ENCODE data around the gene UCK2.

Gene UCK2

DNA sequence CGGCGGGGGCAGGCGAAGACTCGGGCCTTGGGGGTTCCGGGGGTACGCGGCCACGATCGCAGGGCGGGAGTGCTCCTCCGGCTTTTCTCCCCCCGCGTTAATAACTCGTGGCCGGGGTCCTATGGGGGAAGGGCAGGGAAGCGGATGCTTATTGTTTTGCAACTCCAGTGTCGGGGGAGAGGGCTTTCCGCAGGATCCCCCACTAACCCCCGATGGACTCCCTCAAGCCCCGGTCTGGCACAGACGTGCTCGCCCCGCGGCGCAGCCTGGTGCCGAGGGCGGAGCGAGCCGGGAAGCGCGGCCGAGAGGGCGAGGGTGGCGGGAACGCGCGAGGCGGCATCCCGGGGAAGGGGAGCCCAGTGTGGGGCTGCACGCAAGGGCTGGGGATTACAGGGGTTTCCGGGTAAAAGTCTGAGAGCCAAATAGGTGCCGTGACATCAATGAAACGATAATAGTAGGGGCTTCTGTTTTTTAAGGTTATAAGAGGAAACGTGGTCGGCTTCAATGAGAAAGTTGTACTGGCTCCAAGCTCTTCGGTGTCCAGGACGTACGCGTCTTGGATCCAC, 772 bp downstream of the UCK2 start:
- Mint-ChIP-seq H3K4me3 (peak overlapping the region; percentile 97), H3K36me3 (no peaks in the 10 kb centered on the region), H3K27ac (peak overlapping the region; percentile 90)

DNA sequence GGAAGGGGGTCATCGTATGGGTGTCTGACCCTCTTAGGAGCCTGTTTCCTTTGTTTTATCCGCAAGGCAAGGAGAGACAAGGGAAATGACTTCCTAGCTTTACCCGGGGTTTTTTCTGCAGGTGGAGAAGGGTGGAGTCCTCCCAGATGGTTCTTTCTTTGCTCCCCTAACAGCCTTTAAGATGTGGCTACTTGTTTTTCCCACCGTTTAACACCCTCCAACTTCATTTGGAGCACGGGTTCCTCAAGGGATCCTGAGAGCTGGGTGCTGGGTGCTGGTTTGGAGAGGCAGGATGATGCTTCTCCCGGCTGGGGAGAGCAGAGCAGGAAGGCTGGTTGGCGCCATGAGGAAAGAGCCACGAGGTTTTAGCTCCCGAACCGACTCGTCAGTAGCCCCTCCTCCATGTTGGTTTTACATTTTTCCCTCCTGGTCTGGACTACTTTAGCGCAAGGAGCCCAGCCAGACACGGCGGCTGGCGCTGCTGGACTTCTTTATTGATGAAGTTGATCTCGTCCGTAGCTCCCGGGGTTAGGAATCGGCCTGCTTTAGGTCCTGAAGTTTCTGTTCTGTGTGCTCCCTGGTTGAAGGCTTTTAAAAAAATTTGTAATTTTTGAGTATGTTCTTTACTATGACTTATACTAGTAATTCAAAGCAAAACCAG, 1.4 kb downstream of the UCK2 start:
- Mint-ChIP-seq H3K27me3 (no peaks in the 10 kb centered on the region), H3K4me1 (ENCODE audit: low read depth) (peaks cover 20% of the 10 kb centered on the region), H3K27ac (peak overlapping the region; percentile 90), H3K9me3 (ENCODE audit: low read depth) (no peaks in the 10 kb centered on the region), H3K36me3 (no peaks in the 10 kb centered on the region), H3K4me3 (peak overlapping the region; percentile 97)

More for the DNA sequence above, 772 bp downstream of the UCK2 start:
- Mint-ChIP-seq H3K9me3 (ENCODE audit: low read depth) (no peaks in the 10 kb centered on the region), H3K4me1 (ENCODE audit: low read depth) (peaks cover 18% of the 10 kb centered on the region), H3K27me3 (no peaks in the 10 kb centered on the region)

DNA sequence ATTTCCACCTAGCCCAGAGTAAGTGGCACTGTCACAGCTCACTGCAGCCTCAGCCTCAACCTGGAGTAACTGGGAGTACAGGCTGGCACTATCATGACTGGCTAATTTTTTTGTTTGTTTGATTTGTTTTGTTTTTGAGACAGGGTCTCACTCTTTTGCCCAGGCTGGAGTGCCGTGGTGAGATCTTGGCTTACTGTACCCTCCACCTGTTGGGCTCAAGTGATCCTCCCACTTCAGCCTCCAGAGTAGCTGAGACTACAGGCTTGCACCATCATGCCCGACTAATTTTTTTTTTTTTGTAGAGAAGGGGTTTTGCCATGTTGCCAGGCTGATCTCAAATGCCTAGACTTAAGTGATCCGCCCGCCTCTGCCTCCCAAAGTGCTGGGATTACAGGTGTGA, 2.5 kb downstream of the UCK2 start:
- peak overlapping the region; percentile 97 for H3K4me3 Mint-ChIP-seq
- no peaks in the 10 kb centered on the region for H3K27me3 Mint-ChIP-seq
- no peaks in the 10 kb centered on the region for H3K9me3 Mint-ChIP-seq (ENCODE audit: low read depth)
- no peak overlapping the region for H3K27ac Mint-ChIP-seq
- H3K36me3 Mint-ChIP-seq = no peaks in the 10 kb centered on the region
- H3K4me1 Mint-ChIP-seq (ENCODE audit: low read depth) = peaks cover 20% of the 10 kb centered on the region

DNA sequence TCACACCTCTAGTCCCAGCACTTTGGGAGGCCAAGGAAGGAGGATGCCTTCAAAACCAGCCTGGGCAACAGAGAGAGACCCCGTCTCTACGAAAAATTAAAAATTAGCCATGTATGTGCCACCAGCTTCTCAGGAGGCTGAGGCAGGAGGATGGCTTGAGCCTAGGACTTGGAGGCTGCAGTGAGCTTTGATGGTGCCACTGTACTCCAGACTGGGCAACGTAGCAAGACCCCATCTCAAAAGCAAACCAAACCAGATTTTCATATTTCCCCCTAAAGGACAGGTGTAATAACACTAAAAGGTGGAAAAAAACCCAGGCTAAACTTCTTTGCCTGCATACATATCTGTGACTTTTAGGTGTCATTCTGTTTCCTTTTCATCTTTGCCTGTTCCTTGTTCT, 3.7 kb downstream of the UCK2 start:
- Mint-ChIP-seq H3K27ac (no peak overlapping the region), H3K9me3 (ENCODE audit: low read depth) (no peaks in the 10 kb centered on the region), H3K27me3 (no peaks in the 10 kb centered on the region), H3K4me3 (no peak overlapping the region), H3K4me1 (ENCODE audit: low read depth) (peaks cover 20% of the 10 kb centered on the region), H3K36me3 (no peaks in the 10 kb centered on the region)

DNA sequence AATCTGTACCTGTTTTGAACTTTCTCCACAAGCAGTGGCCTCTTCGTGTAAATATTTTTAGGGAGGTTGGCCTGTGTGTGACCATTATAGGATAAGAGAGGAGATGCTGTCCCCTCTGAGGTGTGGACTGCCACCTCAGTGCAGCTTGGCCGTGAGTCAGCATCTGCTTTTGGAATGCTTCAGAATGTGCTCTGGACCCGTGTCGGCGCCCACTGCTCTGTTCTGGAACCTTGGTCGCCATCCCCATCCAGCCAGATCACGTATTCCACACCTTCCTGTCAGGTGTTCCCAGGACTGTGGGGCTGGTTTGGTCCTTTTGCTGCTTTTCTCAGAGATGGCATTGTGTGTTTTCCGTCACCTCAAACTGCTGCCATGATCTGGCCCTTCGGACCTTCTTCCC, 5.5 kb downstream of the UCK2 start:
- Mint-ChIP-seq H3K27ac (no peak overlapping the region), H3K4me1 (ENCODE audit: low read depth) (peaks cover 12% of the 10 kb centered on the region), H3K36me3 (no peaks in the 10 kb centered on the region), H3K27me3 (no peaks in the 10 kb centered on the region), H3K4me3 (no peak overlapping the region), H3K9me3 (ENCODE audit: low read depth) (no peaks in the 10 kb centered on the region)

DNA sequence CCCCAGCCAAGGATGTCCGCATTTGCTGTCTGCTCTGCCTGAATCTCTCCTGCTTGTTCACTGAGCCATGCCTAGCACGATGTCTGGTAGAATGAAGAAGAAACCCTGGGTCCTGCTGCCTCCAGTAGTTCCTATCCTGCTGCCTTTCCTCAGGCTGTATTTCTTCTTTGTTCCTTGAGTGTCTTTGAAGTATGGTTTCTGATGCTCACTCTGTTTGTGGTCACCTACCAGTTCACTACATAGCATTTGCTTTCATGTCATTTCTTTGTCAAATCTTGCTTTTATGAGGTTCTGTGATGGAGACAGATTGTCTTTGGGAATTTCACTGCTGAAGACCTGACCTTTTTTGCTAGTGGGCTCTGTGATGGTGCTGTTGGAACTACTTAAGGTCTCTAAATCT, 5.9 kb downstream of the UCK2 start:
- Mint-ChIP-seq H3K4me3 (no peak overlapping the region), H3K27ac (no peak overlapping the region)

DNA sequence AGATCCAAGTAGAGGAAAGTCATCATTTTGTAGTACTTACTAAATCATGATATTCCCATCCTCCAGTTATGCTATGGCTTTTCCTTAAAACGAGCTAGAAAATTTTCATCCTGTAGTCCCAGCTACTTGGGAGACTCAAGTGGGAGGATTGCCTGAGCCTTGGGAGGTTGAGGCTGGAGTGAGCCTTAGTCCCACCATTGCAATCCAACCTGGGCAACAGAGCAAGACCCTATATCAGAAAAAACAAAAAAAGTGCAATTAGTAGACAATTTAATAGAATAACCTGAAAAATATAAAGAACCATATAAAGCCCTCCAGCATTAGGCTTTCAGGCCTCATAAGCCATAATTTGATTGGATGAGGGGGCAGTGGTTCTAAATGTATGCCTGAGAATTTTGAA, 6.8 kb downstream of the UCK2 start:
- no peaks in the 10 kb centered on the region for H3K36me3 Mint-ChIP-seq
- no peak overlapping the region for H3K27ac Mint-ChIP-seq
- peaks cover 10% of the 10 kb centered on the region for H3K4me1 Mint-ChIP-seq (ENCODE audit: low read depth)
- no peaks in the 10 kb centered on the region for H3K27me3 Mint-ChIP-seq
- H3K9me3 Mint-ChIP-seq (ENCODE audit: low read depth) = no peaks in the 10 kb centered on the region
- H3K4me3 Mint-ChIP-seq = no peak overlapping the region

More for the DNA sequence above, 5.9 kb downstream of the UCK2 start:
- no peaks in the 10 kb centered on the region for H3K36me3 Mint-ChIP-seq
- H3K4me1 Mint-ChIP-seq (ENCODE audit: low read depth) = peaks cover 12% of the 10 kb centered on the region
- no peaks in the 10 kb centered on the region for H3K9me3 Mint-ChIP-seq (ENCODE audit: low read depth)
- H3K27me3 Mint-ChIP-seq = no peaks in the 10 kb centered on the region

DNA sequence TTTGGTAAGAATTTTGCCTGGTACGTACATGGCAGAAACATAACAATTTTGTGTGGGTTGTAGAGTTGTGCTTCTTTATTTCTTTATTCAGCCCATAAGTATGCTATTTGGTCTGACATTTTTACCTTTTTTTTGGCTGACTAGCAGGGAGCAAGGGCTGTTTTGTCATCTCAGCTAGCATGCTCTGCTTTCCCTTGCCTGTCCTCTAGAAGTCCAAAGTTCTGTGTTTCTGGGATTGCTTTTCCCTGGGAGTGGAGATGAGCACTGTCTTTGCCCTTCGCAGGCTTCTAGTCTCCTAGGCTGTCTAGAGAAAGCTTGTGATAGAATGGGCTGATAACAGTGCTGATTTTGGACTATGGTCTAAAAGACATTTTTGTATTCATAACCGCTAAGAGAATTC, 7.5 kb downstream of the UCK2 start:
- Mint-ChIP-seq H3K9me3 (ENCODE audit: low read depth) (no peaks in the 10 kb centered on the region), H3K4me1 (ENCODE audit: low read depth) (peaks cover 5% of the 10 kb centered on the region), H3K27me3 (no peaks in the 10 kb centered on the region), H3K4me3 (no peak overlapping the region), H3K36me3 (no peaks in the 10 kb centered on the region), H3K27ac (no peak overlapping the region)

DNA sequence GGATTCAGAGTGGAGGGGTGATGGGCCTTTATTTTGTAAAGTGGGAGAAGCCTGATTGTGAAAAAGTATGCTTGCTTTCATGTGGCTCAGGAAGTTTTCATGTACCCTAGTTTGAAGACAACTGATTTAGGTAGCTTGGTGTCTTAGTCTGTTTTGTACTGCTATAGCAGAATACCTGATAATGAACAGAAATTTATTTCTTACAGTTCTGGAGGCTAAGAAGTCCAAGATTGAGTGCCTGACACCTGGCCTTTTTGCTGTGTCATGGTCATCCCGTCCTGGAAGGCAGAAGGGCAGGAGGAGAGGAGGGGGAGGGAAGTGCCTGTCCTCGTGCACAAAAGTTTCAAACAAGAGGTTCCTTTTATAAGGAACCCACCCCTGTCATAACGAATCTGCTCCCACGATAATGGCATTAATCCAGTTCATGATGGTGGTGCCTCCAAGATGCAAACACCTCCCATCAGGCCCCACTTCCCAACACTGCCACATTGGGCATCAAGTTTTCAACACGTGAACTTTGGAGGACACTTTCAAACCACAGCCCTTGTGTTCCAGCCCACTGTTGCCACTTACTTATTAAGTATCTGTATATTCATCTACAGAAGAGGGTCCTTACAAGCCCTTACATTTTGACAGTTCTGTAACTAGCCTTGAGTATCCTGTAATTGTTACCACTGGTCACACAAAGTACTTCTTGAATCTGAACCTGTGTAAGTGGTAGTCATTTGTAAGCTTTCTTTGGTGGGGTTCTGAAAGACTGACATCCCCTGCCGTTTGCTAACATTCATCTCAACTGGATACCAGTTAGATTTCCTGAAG, 9.5 kb downstream of the UCK2 start:
- H3K9me3 Mint-ChIP-seq (ENCODE audit: low read depth) = no peaks in the 10 kb centered on the region
- no peak overlapping the region for H3K4me3 Mint-ChIP-seq
- H3K27ac Mint-ChIP-seq = no peak overlapping the region
- no peaks in the 10 kb centered on the region for H3K36me3 Mint-ChIP-seq
- H3K4me1 Mint-ChIP-seq (ENCODE audit: low read depth) = peaks cover 5% of the 10 kb centered on the region
- H3K27me3 Mint-ChIP-seq = no peaks in the 10 kb centered on the region

DNA sequence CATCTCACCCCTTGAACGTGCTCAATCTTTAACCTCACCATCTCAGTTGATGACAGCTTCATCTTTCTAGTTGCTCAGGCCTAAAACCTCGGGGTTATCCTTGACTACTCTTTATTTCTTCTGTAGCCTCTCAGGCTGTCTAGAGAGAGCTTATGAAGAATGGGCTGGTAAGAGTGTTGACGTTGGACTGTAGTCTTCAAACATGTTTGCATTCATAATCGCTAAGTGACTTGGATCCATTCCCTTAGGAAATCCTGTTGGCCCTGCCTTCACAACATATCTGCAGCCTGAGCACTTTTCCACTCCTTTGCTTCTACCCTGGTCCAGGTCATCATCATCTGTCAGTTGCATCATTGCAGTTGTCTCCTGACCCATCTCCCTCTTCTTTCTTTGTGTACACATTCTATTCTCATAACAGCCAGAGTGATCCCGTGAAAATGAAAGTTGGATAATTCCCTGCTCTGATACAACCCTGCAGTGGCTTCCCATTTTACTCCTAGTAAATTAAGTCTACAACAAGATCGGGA, 10.5 kb downstream of the UCK2 start:
- H3K27me3 Mint-ChIP-seq = no peaks in the 10 kb centered on the region
- H3K27ac Mint-ChIP-seq = no peak overlapping the region
- H3K9me3 Mint-ChIP-seq (ENCODE audit: low read depth) = no peaks in the 10 kb centered on the region
- H3K4me1 Mint-ChIP-seq (ENCODE audit: low read depth) = peaks cover 14% of the 10 kb centered on the region
- H3K36me3 Mint-ChIP-seq = no peaks in the 10 kb centered on the region
- no peak overlapping the region for H3K4me3 Mint-ChIP-seq

DNA sequence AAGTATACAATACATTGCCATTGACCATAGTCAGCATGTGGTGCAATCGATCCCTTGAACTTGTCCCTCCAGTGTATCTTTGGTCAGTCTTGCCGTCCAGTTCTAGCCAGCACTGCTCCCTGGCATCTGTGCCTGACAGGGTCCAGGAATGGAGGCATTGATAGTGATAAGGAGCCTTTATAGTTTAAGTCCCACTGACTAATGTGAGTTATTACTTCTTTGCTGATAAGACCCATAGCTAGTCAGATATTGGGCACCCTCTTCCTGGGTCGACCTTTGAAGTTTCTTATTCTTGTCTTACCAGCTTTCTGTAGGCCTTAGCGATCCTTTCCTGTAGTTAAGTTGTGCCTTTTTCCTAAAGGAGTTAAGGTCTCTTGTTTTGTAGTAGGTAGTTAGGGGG, 13.0 kb downstream of the UCK2 start:
- H3K9me3 Mint-ChIP-seq (ENCODE audit: low read depth) = no peaks in the 10 kb centered on the region

DNA sequence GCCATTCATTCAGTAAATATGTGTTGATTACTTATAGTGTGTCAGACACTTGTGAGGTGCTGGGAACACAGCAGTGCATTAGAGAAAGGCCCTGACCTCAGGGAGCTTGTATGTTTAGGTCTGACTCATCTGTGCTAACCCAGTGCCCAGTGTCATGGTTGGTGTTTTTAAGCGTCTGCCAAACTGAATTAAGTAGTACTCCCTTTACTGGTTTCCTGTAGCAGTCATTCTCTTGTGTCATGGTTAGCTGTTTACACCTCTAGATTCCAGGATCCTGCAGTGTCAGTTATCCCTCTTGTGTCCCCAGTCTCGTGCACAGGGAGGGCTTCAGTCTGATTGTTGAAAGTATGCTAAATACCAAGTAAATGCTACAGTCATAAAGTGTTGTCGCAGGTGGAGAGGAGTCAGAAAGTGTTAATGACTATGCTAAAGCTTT, 14.2 kb downstream of the UCK2 start:
- no peaks in the 10 kb centered on the region for H3K27me3 Mint-ChIP-seq
- no peaks in the 10 kb centered on the region for H3K36me3 Mint-ChIP-seq
- H3K27ac Mint-ChIP-seq = no peak overlapping the region
- no peak overlapping the region for H3K4me3 Mint-ChIP-seq
- H3K9me3 Mint-ChIP-seq (ENCODE audit: low read depth) = no peaks in the 10 kb centered on the region
- H3K4me1 Mint-ChIP-seq (ENCODE audit: low read depth) = peaks cover 23% of the 10 kb centered on the region

More for the DNA sequence above, 13.0 kb downstream of the UCK2 start:
- Mint-ChIP-seq H3K4me1 (ENCODE audit: low read depth) (peaks cover 23% of the 10 kb centered on the region), H3K4me3 (no peak overlapping the region), H3K27ac (no peak overlapping the region), H3K36me3 (no peaks in the 10 kb centered on the region), H3K27me3 (no peaks in the 10 kb centered on the region)

DNA sequence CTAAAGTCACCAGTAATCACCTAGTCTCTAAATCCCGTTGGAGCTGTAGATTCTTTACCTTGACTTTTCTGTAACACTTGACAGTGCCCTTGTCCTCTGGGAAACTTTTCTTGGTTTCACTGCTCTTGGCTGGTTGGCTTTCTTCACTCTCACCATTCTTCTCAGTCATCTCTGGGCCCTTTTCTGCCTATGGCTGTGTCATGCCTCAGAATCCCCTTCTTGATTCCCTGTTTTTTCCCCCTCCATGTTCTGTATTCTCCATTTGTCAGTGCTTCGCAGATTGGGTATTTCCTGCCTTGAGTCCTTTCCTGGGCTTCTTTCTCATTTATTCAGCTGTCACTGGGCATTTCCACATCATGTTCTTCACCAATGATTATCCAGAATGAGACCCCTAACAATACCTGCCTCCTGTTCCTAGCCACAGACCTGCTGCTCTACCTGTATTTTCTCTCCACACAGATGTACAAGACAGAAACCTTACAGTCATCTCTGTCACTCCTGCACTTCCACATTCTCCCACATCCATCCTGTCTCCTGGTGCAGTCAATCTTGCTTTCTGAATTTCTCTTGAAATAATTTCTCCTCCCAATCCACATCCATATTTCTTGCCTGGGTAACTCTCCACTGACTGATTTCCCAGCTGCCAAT, 14.7 kb downstream of the UCK2 start:
- Mint-ChIP-seq H3K27ac (no peak overlapping the region), H3K36me3 (no peaks in the 10 kb centered on the region), H3K9me3 (ENCODE audit: low read depth) (no peaks in the 10 kb centered on the region), H3K27me3 (no peaks in the 10 kb centered on the region), H3K4me1 (ENCODE audit: low read depth) (peaks cover 23% of the 10 kb centered on the region), H3K4me3 (peak overlapping the region; percentile 4)

DNA sequence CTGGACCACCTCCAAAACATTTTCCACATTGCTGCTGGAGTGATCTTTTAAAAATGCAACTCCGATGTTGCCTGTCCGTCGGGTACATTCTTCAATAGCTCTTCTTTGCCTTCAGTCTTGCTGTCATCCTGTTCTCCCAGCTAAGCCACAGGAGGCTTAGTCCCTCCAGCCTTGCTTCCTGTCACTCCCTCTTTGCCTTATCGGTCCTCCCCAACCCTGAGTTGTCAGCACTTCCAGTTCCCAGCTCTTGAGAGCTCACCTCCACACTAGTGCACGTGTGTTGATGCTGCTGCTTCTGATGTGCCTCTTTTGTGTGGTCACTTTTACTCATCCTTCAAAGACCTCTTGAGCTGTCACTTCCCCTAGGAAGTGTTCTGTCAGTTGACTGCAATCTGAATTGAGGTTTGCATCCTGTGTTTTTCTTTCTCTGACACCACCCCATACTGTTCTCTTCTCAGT, 15.3 kb downstream of the UCK2 start:
- Mint-ChIP-seq H3K4me3 (peak overlapping the region; percentile 4), H3K4me1 (ENCODE audit: low read depth) (peaks cover 23% of the 10 kb centered on the region)

DNA sequence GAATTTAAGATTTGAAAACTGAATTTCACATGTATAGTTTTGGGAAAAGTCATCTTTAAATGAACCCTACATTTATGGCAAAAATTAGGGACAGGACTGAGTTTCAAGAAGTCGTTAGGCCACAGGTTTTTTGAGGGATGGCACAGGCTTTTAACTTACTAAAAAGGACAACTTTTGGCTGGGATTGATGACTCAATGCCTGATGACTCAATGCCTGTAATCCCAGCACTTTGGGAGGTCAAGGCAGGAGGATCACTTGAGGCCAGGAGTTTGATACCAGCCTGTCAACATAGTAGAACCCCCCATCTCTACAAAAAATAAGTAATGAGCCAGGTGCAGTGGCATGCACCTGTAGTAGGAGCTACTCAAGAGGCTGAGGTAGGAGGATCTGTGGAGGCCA, 15.9 kb downstream of the UCK2 start:
- no peaks in the 10 kb centered on the region for H3K9me3 Mint-ChIP-seq (ENCODE audit: low read depth)
- no peak overlapping the region for H3K4me3 Mint-ChIP-seq
- H3K36me3 Mint-ChIP-seq = peaks cover 2% of the 10 kb centered on the region
- H3K4me1 Mint-ChIP-seq (ENCODE audit: low read depth) = peaks cover 23% of the 10 kb centered on the region
- no peak overlapping the region for H3K27ac Mint-ChIP-seq
- no peaks in the 10 kb centered on the region for H3K27me3 Mint-ChIP-seq

More for the DNA sequence above, 15.3 kb downstream of the UCK2 start:
- H3K27ac Mint-ChIP-seq = no peak overlapping the region
- H3K9me3 Mint-ChIP-seq (ENCODE audit: low read depth) = no peaks in the 10 kb centered on the region
- no peaks in the 10 kb centered on the region for H3K27me3 Mint-ChIP-seq
- no peaks in the 10 kb centered on the region for H3K36me3 Mint-ChIP-seq
